Spleen (tissue), 11 donors: Measurements from ENCODE around the gene PLCB4. TPM values are rescaled to one million over a fixed set of nuclear protein-coding genes. Genes with fewer than 3 reads are reported as not detected.

Experiments
- DNase-seq: peaks from one replicate; pipeline ENCODE4 v3.0.0-alpha.2; 2020
- H3K27ac ChIP-seq, 8 donors: fragments of 200-600 bp; sonication (generic) in 7 of 8; 1 replicate in 4 of 8; 2 replicates in 4 of 8; pipeline versions ENCODE4 v1.5.0 to v1.8.0; 2016 to 2021; ENCODE audit warnings: inconsistent platforms in 4 of 8, mild to moderate bottlenecking in 4 of 8, moderate library complexity in 1 of 8
- H3K27me3 ChIP-seq, 7 donors: fragments of 200-600 bp; sonication (generic) in 6 of 7; replicated peaks in 1 of 7; 1 replicate in 4 of 7; 2 replicates in 3 of 7; pipeline versions ENCODE4 v1.5.0 to v1.8.0; 2016 to 2021; ENCODE audit warnings: inconsistent platforms in 3 of 7, mild to moderate bottlenecking in 1 of 7
- H3K36me3 ChIP-seq, 6 donors: fragments of 200-600 bp; sonication (generic) in 5 of 6; 1 replicate in 4 of 6; 2 replicates in 2 of 6; pipeline versions ENCODE4 v1.5.0 to v1.8.0; 2016 to 2021; ENCODE audit warnings: inconsistent platforms in 2 of 6
- H3K4me1 ChIP-seq, 6 donors: fragments of 200-600 bp; sonication (generic) in 5 of 6; 1 replicate in 3 of 6; 2 replicates in 3 of 6; pipeline versions ENCODE4 v1.5.0 to v1.8.0; 2016 to 2021; ENCODE audit warnings: inconsistent platforms in 3 of 6
- H3K4me3 ChIP-seq, 8 donors: fragments of 200-600 bp; sonication (generic) in 7 of 8; 1 replicate in 4 of 8; 2 replicates in 4 of 8; pipeline versions ENCODE4 v1.5.0 to v1.8.0; 2016 to 2021; ENCODE audit warnings: inconsistent platforms in 4 of 8, mild to moderate bottlenecking in 4 of 8, moderate library complexity in 2 of 8
- H3K9me3 ChIP-seq, 8 donors: fragments of 200-600 bp; sonication (generic) in 7 of 8; 1 replicate in 4 of 8; 2 replicates in 4 of 8; pipeline versions ENCODE4 v1.5.0 to v1.8.0; 2016 to 2021; ENCODE audit warnings: inconsistent platforms in 4 of 8
- CTCF ChIP-seq, 11 experiments: fragments of 200-600 bp in 7 of 11; fragments of 450-650 bp in 4 of 11; sonication (generic) in 4 of 11; IDR thresholded peaks in 8 of 11; conservative IDR thresholded peaks in 3 of 11; 1 replicate in 7 of 11; 2 replicates in 4 of 11; pipeline versions ENCODE4 v1.4.0 to v1.8.0; 2016 to 2021; ENCODE audit warnings: antibody characterized with exemption in 11 of 11, inconsistent platforms in 4 of 11, mild to moderate bottlenecking in 1 of 11
- POLR2A ChIP-seq, 3 donors: fragments of 450-650 bp; IDR thresholded peaks; one replicate each; pipeline ENCODE4 v1.5.1; 2017; ENCODE audit warnings: antibody characterized with exemption in 3 of 3, mild to moderate bottlenecking in 1 of 3
- POLR2AphosphoS5 ChIP-seq, 3 donors: sonication (generic); formaldehyde crosslinking; IDR thresholded peaks; one replicate each; pipeline ENCODE4 v1.5.1; 2017; ENCODE audit warnings: antibody characterized with exemption in 3 of 3
- WGBS, 5 donors: extraction: QIAGEN DNeasy Blood & Tissue Kit in 3 of 5; methylation state at CpG; one replicate each; pipeline versions ENCODE4 v1.1.5 to v1.1.7; 2013 to 2018; 5-methylcytosine and 5-hydroxymethylcytosine counted together
- intact Hi-C: fragments of 100-400 bp; cut with DNase I; formaldehyde crosslinking; loops from one replicate; pipeline ENCODE4 v1.15.0; 2023; ENCODE audit warnings: low total_unique reads
- polyA plus RNA-seq, 3 donors: library from polyadenylated mRNA; stranded (reverse); fragments of 200-250 nt; gene quantifications; one replicate each; pipeline ENCODE4 v1.2.1, GENCODE V29; 2013
- total RNA-seq, 7 donors: library from RNA; depleted of rRNA in 3 of 7; stranded (reverse); fragments of >200 nt in 3 of 7; fragmentation: NEBNext Ultra II Directional in 4 of 7; extraction: Animal tissue kit (Norgen Biotek cat#: 25700) in 4 of 7; gene quantifications; one replicate each; pipeline versions ENCODE4 v1.1.0 to v1.2.1, GENCODE V29; 2016 to 2021
- donor health status: healthy with polysubstance abuse.
- donor health status: DM: no; HTN: no; CAD: no; lungs with moderate emphysema.
- donor health status: DM: no; HTN: no; CAD: no.
- donor health status: Bipolar disorder and iron deficiency.
- donor health status: healthy.
- donor health status: DM: no; HTN: no; CAD: no.
- donor health status: DM: yes; HTN: yes; CAD: no.

PLCB4 gene
- total and polyA plus RNA-seq, 10 donors: 0.43 to 4.9 (median 1.6) TPM

- no peak for DNase-seq
- H3K4me1 ChIP-seq: no peaks in the 10 kb centered on the region
- intact Hi-C loops: no loop called here
- H3K9me3 ChIP-seq: no peaks in the 10 kb centered on the region
- H3K4me3 ChIP-seq: no peak overlapping the region
- H3K27me3 ChIP-seq: no peaks in the 10 kb centered on the region
- no peak overlapping the region for H3K27ac ChIP-seq
- H3K36me3 ChIP-seq: no peaks in the 10 kb centered on the region
- TF ChIP-seq CTCF (IDR thresholded peaks at IDR 0.05 in 8 of 11, conservative IDR thresholded peaks at IDR 0.05 in 3 of 11) (no peak), POLR2AphosphoS5 (IDR thresholded peaks at IDR 0.05) (no peak), POLR2A (IDR thresholded peaks at IDR 0.05) (no peak)
Observed at GRCh38 chr20:9338101-9338500, 269.2 kb downstream of the PLCB4 start.

- WGBS, 5 donors: 72 to 95% (median 86%) methylated on average over 3 of the region's 3 CpGs
- no peak for DNase-seq
Observed at GRCh38 chr20:9339708-9340107, 270.8 kb downstream of the PLCB4 start.

GRCh38 chr20:9342651-9343050 lies 273.8 kb downstream of the PLCB4 start:
- Histone ChIP-seq H3K27me3 (no peaks in the 10 kb centered on the region), H3K27ac (no peak overlapping the region), H3K9me3 (no peaks in the 10 kb centered on the region), H3K4me1 (peaks cover 0 to 17% (median 9%) of the 10 kb centered on the region in 6 donors), H3K4me3 (no peak overlapping the region), H3K36me3 (no peaks in the 10 kb centered on the region)
- WGBS, 5 donors: 70 to 88% (median 84%) methylated on average over 2 of the region's 2 CpGs
- intact Hi-C loops: no loop called here
- DNase-seq: no peak
- no peak for TF ChIP-seq CTCF (IDR thresholded peaks at IDR 0.05 in 8 of 11, conservative IDR thresholded peaks at IDR 0.05 in 3 of 11)
- TF ChIP-seq POLR2A (IDR thresholded peaks at IDR 0.05): no peak
- TF ChIP-seq POLR2AphosphoS5 (IDR thresholded peaks at IDR 0.05): no peak

More at GRCh38 chr20:9339708-9340107, 270.8 kb downstream of the PLCB4 start:
- H3K4me1 ChIP-seq: peaks cover 0 to 10% (median 4%) of the 10 kb centered on the region in 6 donors
- H3K9me3 ChIP-seq: no peaks in the 10 kb centered on the region
- no peaks in the 10 kb centered on the region for H3K27me3 ChIP-seq
- no peak overlapping the region for H3K4me3 ChIP-seq
- TF ChIP-seq POLR2A (IDR thresholded peaks at IDR 0.05): no peak
- TF ChIP-seq POLR2AphosphoS5 (IDR thresholded peaks at IDR 0.05): no peak
- no peak for TF ChIP-seq CTCF (IDR thresholded peaks at IDR 0.05 in 8 of 11, conservative IDR thresholded peaks at IDR 0.05 in 3 of 11)
- H3K27ac ChIP-seq: no peak overlapping the region
- intact Hi-C loops: no loop called here
- no peaks in the 10 kb centered on the region for H3K36me3 ChIP-seq

DNA sequence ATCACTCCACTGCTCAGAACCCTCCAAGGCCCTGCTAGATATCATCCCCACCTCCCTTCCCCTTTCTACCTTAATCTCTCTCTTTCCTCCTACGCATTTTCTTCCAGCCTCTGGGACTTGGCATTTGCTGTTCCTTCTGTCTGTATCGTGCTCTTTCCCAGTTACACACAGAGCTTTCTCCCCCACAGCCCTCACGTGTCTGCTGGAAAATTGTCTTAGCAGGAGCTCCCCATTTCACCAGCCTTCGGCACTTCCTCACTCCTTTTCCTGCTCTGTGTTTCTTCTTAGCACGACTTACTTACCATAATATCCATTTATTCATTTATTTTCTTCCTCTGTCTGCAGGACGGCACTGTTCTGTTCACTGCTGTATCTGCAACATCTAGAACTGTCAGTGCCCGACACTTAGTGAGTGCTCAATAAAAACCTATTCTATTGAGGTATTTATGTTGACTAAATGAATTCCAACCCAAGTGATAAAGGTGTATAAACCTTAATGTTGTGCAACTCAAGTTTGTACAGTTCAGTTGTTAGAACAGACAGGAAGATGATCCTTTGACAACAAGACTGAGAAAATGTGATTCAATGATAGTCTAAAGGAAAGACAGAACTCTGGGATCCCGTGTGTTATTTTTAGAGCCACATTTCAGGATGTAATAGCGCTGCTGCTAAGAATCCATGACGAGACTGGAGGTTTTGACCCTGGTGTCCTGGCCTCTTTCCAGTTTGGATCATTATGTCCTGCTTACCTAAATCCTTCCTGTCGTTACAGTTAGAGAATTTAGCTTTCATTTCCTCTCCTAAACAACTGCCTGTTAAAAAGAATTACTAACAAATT lies 275.4 kb downstream of the PLCB4 start:
- intact Hi-C loops: no loop called here
- Histone ChIP-seq H3K27me3 (no peaks in the 10 kb centered on the region), H3K4me1 (peaks cover 0 to 23% (median 11%) of the 10 kb centered on the region in 6 donors), H3K4me3 (no peak overlapping the region), H3K36me3 (no peaks in the 10 kb centered on the region), H3K27ac (peak overlapping the region in 2 of 8 donors; percentile 52 to 57), H3K9me3 (no peaks in the 10 kb centered on the region)
- WGBS, 5 donors: 43 to 59% (median 53%) methylated on average over 11 of the region's 11 CpGs
- no peak for DNase-seq
- TF ChIP-seq CTCF (IDR thresholded peaks at IDR 0.05 in 8 of 11, conservative IDR thresholded peaks at IDR 0.05 in 3 of 11): no peak
- no peak for TF ChIP-seq POLR2A (IDR thresholded peaks at IDR 0.05)
- TF ChIP-seq POLR2AphosphoS5 (IDR thresholded peaks at IDR 0.05): no peak
